OCI-LY7 (cell line): Measurements from ENCODE around the gene PCYT1B.

Experiments used
- CTCF ChIP-seq: fragments of 200-600 bp; sonication (generic); conservative IDR thresholded peaks from 2 replicates; pipeline ENCODE4 v1.5.1; 2014; ENCODE audit warnings: mild to moderate bottlenecking, antibody characterized with exemption, low read length, moderate library complexity, mixed read lengths
- EZH2phosphoT487 ChIP-seq: fragments of 200-600 bp; sonication (generic); IDR thresholded peaks from 2 replicates; pipeline ENCODE4 v1.6.1; 2018; ENCODE audit warnings: low read depth, borderline replicate concordance, mild to moderate bottlenecking, mixed run types, antibody characterized with exemption, low read length, moderate library complexity, mixed read lengths

DNA sequence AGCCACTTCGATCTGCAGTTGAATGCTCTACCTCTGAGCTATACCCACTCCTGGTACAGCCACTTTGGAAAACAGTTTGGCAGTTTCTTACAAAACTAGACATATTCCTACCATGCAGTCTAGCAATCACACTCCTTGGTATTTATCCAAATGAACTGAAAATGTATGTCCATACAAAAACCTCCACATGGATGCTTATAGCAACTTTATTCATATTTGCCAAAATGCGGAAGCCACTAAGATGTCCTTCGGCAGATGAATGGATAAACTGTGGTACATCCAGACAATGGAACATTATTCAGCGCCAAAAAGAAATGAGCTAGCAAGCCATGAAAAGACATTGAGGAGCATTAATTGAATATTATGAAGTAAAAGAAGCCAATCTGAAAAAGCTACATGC is 45.3 kb downstream of the PCYT1B start:
- TF ChIP-seq CTCF (no peak), EZH2phosphoT487 (no peak)
